A549 (cell line): ENCODE data around the gene SUB1. TPM values are rescaled to one million over a fixed set of nuclear protein-coding genes. Genes with fewer than 3 reads are reported as not detected.
"Not testable (repeated sequence)": the region's sequence is repeated elsewhere in the genome, so short reads cannot be mapped to it uniquely, and the experiment has no call there.

ENCODE experiments used
- ATAC-seq, 2 experiments: fragments of 200-7000 bp in 1 of 2; fragments of >200 bp in 1 of 2; cut with Nextera tagmentation in 1 of 2; cut with Tn5 transposase in 1 of 2; 3 replicates each; pipeline versions ENCODE4 v1.8.0 to v1.9.1; 2018 to 2020; ENCODE audit warnings: mild to moderate bottlenecking in 1 of 2, moderate library complexity in 1 of 2
- CTCF ChIA-PET: fragments of 300-600 bp; sonication (Branson Sonifier 250); formaldehyde crosslinking; extraction: SDS; loops from one replicate; lab custom pipeline; 2021; ENCODE audit warnings: antibody characterized with exemption, inconsistent platforms; lab: Yijun Ruan, JAX
- POLR2A ChIA-PET: fragments of 350-600 bp; formaldehyde crosslinking; extraction: SDS; loops from one replicate; lab custom pipeline; 2021; ENCODE audit warnings: antibody characterized with exemption, inconsistent platforms; lab: Yijun Ruan, JAX
- DNase-seq, 2 experiments: peaks; one replicate each; pipeline versions ENCODE4 v3.0.0 to v3.0.0-alpha.2; 2011 to 2016; ENCODE audit warnings: low read depth in 1 of 2, low spot score in 1 of 2
- FAIRE-seq: peaks from 2 replicates; lab custom pipeline; 2011; peaks lifted over from hg19 to GRCh38; lab: Jason Lieb, UNC
- H3K27ac ChIP-seq, 2 experiments: fragments of >200 bp; sonication (Bioruptor Twin); formaldehyde crosslinking; 3 replicates each; pipeline ENCODE4 v1.5.1; 2016 to 2017
- H3K4me1 ChIP-seq: fragments of >200 bp; sonication (Bioruptor Twin); formaldehyde crosslinking; 3 replicates; pipeline ENCODE4 v1.6.1; 2016
- H3K4me2 ChIP-seq: fragments of >200 bp; sonication (Bioruptor Twin); formaldehyde crosslinking; 3 replicates; pipeline ENCODE4 v1.6.1; 2016
- H3K4me3 ChIP-seq: fragments of >200 bp; sonication (Bioruptor Twin); formaldehyde crosslinking; 3 replicates; pipeline ENCODE4 v1.5.1; 2016
- H3K9me3 ChIP-seq: fragments of >200 bp; sonication (Bioruptor Twin); formaldehyde crosslinking; 3 replicates; pipeline ENCODE4 v1.6.1; 2016
- CBX2 ChIP-seq: fragments of 200-600 bp; sonication (generic); IDR thresholded peaks from 2 replicates; pipeline ENCODE4 v1.6.1; 2016; ENCODE audit warnings: low read depth, mild to moderate bottlenecking, borderline replicate concordance
- CHD2 ChIP-seq: fragments of 150-350 bp; IDR thresholded peaks from 2 replicates; pipeline ENCODE4 v1.6.1; 2014; ENCODE audit warnings: low read length; ENCODE audit not compliant: partially characterized antibody
- EHMT2 ChIP-seq: fragments of 200-600 bp; sonication (generic); IDR thresholded peaks from 2 replicates; pipeline ENCODE4 v1.6.1; 2016; ENCODE audit warnings: antibody characterized with exemption, low read depth, mild to moderate bottlenecking, moderate library complexity
- ESRRA ChIP-seq: fragments of 150-350 bp; IDR thresholded peaks from 2 replicates; pipeline ENCODE4 v1.6.1; 2014; ENCODE audit warnings: mild to moderate bottlenecking, low read length, borderline replicate concordance
- FOXS1 ChIP-seq: fragments of 250-450 bp; sonication (Bioruptor Pico); IDR thresholded peaks from 2 replicates; pipeline ENCODE4 v1.5.0; 2020; ENCODE audit warnings: mild to moderate bottlenecking, moderate library complexity
- HOXA7 ChIP-seq: fragments of 250-450 bp; sonication (Bioruptor Pico); IDR thresholded peaks from 2 replicates; pipeline ENCODE4 v1.5.0; 2020; ENCODE audit warnings: mild to moderate bottlenecking, moderate library complexity
- HOXB13 ChIP-seq: fragments of 250-450 bp; sonication (Bioruptor Pico); IDR thresholded peaks from 2 replicates; pipeline ENCODE4 v1.5.0; 2020; ENCODE audit warnings: low read depth, mild to moderate bottlenecking, moderate library complexity
- JUN ChIP-seq, 2 experiments: fragments of >200 bp; sonication (Bioruptor Twin); formaldehyde crosslinking; IDR thresholded peaks; 2 replicates in 1 of 2; 3 replicates in 1 of 2; pipeline ENCODE4 v1.6.1; 2016 to 2017
- KDM1A ChIP-seq: fragments of 200-600 bp; sonication (generic); IDR thresholded peaks from 2 replicates; pipeline ENCODE4 v1.6.1; 2016; ENCODE audit warnings: low read depth, mild to moderate bottlenecking
- KDM5A ChIP-seq: fragments of 200-600 bp; sonication (generic); IDR thresholded peaks from 2 replicates; pipeline ENCODE4 v1.6.1; 2016; ENCODE audit warnings: antibody characterized with exemption, mild to moderate bottlenecking
- MAX ChIP-seq: IDR thresholded peaks from 2 replicates; pipeline ENCODE4 v1.6.1; 2012
- PHF8 ChIP-seq: fragments of 200-600 bp; sonication (generic); IDR thresholded peaks from 2 replicates; pipeline ENCODE4 v1.6.1; 2016; ENCODE audit warnings: low read depth, mild to moderate bottlenecking, antibody characterized with exemption, moderate library complexity, borderline replicate concordance
- RCOR1 ChIP-seq: fragments of 150-350 bp; IDR thresholded peaks from 2 replicates; pipeline ENCODE4 v1.6.1; 2014; ENCODE audit warnings: antibody characterized with exemption, low read length, low read depth
- TFCP2L1 ChIP-seq: fragments of 250-450 bp; sonication (Bioruptor Pico); IDR thresholded peaks from 2 replicates; pipeline ENCODE4 v1.5.0; 2021; ENCODE audit warnings: mild to moderate bottlenecking
- TP53 ChIP-seq: fragments of 250-450 bp; sonication (Bioruptor Pico); IDR thresholded peaks from 2 replicates; pipeline ENCODE4 v1.5.0; 2021; ENCODE audit warnings: mild to moderate bottlenecking, moderate library complexity
- WGBS: methylation state at CpG from one replicate; pipeline ENCODE4 v1.1.6; 2017; ENCODE audit errors: missing lambda C conversion rate; 5-methylcytosine and 5-hydroxymethylcytosine counted together
- polyA plus RNA-seq, 4 experiments: library from polyadenylated mRNA; depleted of rRNA in 3 of 4; stranded (reverse); fragments of >200 nt; fragmentation: RNase III in 1 of 4; extraction: RNeasy Plus Mini Kit Qiagen cat#74134 plus additional on column Dnase treatment in 1 of 4; gene quantifications; 2 replicates in 3 of 4; 3 replicates in 1 of 4; pipeline ENCODE4 v1.2.3, GENCODE V29; 2011 to 2017
- TF ChIP-seq, protein P1 (sequence below): IDR thresholded peaks from 2 replicates; pipeline ENCODE4 v1.6.1; 2012
- TF ChIP-seq, protein P2 (sequence below): fragments of 200-600 bp; sonication (generic); IDR thresholded peaks from 2 replicates; pipeline ENCODE4 v1.6.1; 2016; ENCODE audit warnings: antibody characterized with exemption, mild to moderate bottlenecking, moderate library complexity
- TF ChIP-seq, protein P3 (sequence below): fragments of >200 bp; sonication (Bioruptor Twin); formaldehyde crosslinking; IDR thresholded peaks from 2 replicates; pipeline ENCODE4 v1.6.1; 2016

The SUB1 gene
- polyA plus RNA-seq, 2 of the 4 experiments (the other 2 are of a cell fraction), result 190 to 450 TPM

- ChIA-PET CTCF (interaction anchor here (1.4 to 2.3 kb wide), 2 partner anchors 11 to 17 kb away, joined by 3 to 9 read pairs; partner anchors contain the start of gene SUB1), POLR2A (no interaction called here)
- H3K4me2 ChIP-seq, result no peak overlapping the region
- no peak overlapping the region for H3K4me3 ChIP-seq
- no peak for DNase-seq
- no peaks in the 10 kb centered on the region for H3K9me3 ChIP-seq
- no peak for FAIRE-seq
- WGBS, result 81% methylated on average over 8 of the region's 8 CpGs
- H3K27ac ChIP-seq, result no peak overlapping the region
- H3K4me1 ChIP-seq, result peaks cover 10% of the 10 kb centered on the region; the same call in 2 of the 3 replicates
- TF ChIP-seq MAX (no peak), EHMT2 (no peak)
- ATAC-seq, result no peak
These were observed 12.4 kb upstream of the SUB1 start for GRCh38 chr5:32572778-32573480.

DNA sequence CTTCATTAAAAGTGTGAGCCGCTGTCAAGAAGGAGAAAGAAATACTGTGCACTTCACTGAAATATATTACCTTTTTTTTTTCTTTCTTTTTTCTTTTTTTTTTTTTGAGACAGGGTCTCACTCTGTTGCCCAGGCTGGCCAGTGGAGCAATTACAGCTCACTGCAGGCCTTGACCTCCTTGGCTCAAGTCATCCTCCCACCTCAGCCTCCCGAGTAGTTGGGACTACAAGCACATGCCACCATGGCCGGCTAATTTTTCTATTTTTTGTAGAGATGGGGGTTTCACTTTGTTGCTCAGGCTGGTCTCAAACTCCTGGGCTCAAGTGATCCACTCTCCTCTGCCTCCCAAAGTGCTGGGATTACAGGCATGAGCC is 11.9 kb upstream of the SUB1 start:
- H3K4me1 ChIP-seq, result peaks cover 10% of the 10 kb centered on the region; the same call in 2 of the 3 replicates
- ATAC-seq, H3K4me3 ChIP-seq, H3K27ac ChIP-seq, DNase-seq, H3K4me2 ChIP-seq, POLR2A ChIA-PET, H3K9me3 ChIP-seq, FAIRE-seq: not testable (repeated sequence)
- WGBS, result 84% methylated on average over 3 of the region's 3 CpGs
- CTCF ChIA-PET, result interaction anchor here (0.6 to 2.3 kb wide), 3 partner anchors 10 to 84 kb away, joined by 3 to 11 read pairs (median 9); partner anchors contain the start of gene SUB1

DNA sequence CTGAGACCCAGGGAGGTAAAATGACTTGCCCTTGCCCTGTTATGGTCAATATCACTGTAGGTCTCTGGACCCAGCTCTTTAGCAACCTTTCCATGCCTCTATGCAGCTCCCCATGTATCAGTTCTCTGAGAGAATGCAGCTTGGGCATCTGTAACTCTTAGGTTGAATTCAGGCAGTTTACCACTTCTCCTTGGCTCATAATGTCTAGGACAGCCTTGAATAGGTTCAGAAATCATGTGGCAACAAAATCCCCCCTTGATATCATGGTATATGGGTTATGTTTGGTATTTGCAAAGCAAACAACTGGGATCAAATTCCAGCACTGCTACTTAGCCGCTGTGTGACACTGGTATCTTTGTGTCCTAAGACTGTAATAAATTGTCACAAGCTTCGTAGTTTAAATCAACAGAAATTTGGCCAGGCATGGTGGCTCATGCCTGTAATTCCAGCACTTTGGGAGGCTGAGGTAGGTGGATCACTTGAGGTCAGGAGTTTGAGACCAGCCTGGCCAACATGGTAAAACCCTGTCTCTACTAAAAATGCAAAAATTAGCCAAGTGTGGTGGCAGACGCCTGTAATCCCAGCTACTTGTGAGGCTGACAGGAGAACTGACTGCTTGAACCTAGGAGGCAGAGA is 10.7 kb upstream of the SUB1 start:
- ChIA-PET POLR2A (no interaction called here), CTCF (interaction anchor here (0.8 to 2.3 kb wide), 4 partner anchors 9 to 85 kb away, joined by 3 to 11 read pairs (median 6); partner anchors contain the start of gene SUB1)
- TF ChIP-seq RCOR1 (no peak), CHD2 (no peak), TFCP2L1 (CRISPR knock-in tag) (no peak), FOXS1 (CRISPR knock-in tag) (no peak), JUN (IDR thresholded peaks at IDR 0.05) (no peak), HOXA7 (CRISPR knock-in tag) (no peak), ESRRA (no peak), HOXB13 (no peak), KDM1A (no peak), KDM5A (no peak), TP53 (CRISPR knock-in tag) (no peak), PHF8 (no peak), MAX (no peak), CBX2 (no peak)
- TF ChIP-seq, protein P1, sequence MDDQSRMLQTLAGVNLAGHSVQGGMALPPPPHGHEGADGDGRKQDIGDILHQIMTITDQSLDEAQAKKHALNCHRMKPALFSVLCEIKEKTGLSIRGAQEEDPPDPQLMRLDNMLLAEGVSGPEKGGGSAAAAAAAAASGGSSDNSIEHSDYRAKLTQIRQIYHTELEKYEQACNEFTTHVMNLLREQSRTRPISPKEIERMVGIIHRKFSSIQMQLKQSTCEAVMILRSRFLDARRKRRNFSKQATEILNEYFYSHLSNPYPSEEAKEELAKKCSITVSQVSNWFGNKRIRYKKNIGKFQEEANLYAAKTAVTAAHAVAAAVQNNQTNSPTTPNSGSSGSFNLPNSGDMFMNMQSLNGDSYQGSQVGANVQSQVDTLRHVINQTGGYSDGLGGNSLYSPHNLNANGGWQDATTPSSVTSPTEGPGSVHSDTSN, result no peak
- TF ChIP-seq, protein P2, sequence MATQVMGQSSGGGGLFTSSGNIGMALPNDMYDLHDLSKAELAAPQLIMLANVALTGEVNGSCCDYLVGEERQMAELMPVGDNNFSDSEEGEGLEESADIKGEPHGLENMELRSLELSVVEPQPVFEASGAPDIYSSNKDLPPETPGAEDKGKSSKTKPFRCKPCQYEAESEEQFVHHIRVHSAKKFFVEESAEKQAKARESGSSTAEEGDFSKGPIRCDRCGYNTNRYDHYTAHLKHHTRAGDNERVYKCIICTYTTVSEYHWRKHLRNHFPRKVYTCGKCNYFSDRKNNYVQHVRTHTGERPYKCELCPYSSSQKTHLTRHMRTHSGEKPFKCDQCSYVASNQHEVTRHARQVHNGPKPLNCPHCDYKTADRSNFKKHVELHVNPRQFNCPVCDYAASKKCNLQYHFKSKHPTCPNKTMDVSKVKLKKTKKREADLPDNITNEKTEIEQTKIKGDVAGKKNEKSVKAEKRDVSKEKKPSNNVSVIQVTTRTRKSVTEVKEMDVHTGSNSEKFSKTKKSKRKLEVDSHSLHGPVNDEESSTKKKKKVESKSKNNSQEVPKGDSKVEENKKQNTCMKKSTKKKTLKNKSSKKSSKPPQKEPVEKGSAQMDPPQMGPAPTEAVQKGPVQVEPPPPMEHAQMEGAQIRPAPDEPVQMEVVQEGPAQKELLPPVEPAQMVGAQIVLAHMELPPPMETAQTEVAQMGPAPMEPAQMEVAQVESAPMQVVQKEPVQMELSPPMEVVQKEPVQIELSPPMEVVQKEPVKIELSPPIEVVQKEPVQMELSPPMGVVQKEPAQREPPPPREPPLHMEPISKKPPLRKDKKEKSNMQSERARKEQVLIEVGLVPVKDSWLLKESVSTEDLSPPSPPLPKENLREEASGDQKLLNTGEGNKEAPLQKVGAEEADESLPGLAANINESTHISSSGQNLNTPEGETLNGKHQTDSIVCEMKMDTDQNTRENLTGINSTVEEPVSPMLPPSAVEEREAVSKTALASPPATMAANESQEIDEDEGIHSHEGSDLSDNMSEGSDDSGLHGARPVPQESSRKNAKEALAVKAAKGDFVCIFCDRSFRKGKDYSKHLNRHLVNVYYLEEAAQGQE, result no peak
- TF ChIP-seq, protein P3, sequence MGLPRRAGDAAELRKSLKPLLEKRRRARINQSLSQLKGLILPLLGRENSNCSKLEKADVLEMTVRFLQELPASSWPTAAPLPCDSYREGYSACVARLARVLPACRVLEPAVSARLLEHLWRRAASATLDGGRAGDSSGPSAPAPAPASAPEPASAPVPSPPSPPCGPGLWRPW, result no peak
- Histone ChIP-seq H3K27ac (peak overlapping the region in 1 of 2 experiments; percentile 27; a peak in 3 of 6 replicates), H3K4me2 (peak overlapping the region; percentile 24; the same call in 2 of the 3 replicates), H3K4me1 (peaks cover 10% of the 10 kb centered on the region; the same call in 2 of the 3 replicates), H3K4me3 (no peak overlapping the region), H3K9me3 (no peaks in the 10 kb centered on the region)
- DNase-seq (peak in 1 of 2 experiments; percentile 36), ATAC-seq (peak in 1 of 2 experiments; percentile 75; a peak in 4 of 6 replicates), FAIRE-seq (no peak)
- 23% methylated on average over 3 of the region's 3 CpGs for WGBS
